Testis (tissue), 3 donors: ENCODE data around the gene PCBP2. TPM values are rescaled to one million over a fixed set of nuclear protein-coding genes. Genes with fewer than 3 reads are reported as not detected.

Source experiments
- DNase-seq: peaks from one replicate; pipeline ENCODE4 v3.0.0-alpha.2; 2019
- H3K27ac ChIP-seq, 2 donors: fragments of 200-600 bp; sonication (generic); one replicate each; pipeline ENCODE4 v1.5.1; 2019
- H3K27me3 ChIP-seq: fragments of 200-600 bp; sonication (generic); one replicate; pipeline ENCODE4 v1.5.1; 2019
- H3K36me3 ChIP-seq: fragments of 200-600 bp; sonication (generic); one replicate; pipeline ENCODE4 v1.5.1; 2017; ENCODE audit warnings: low read depth; ENCODE audit errors: missing control alignments
- H3K4me1 ChIP-seq: fragments of 200-600 bp; sonication (generic); one replicate; pipeline ENCODE4 v1.5.1; 2019
- H3K4me3 ChIP-seq, 2 donors: fragments of 200-600 bp; sonication (generic); one replicate each; pipeline ENCODE4 v1.5.1; 2017 to 2019
- H3K9me3 ChIP-seq: fragments of 200-600 bp; sonication (generic); one replicate; pipeline ENCODE4 v1.5.1; 2017
- CTCF ChIP-seq, 3 experiments: fragments of 450-650 bp in 2 of 3; fragments of 200-600 bp in 1 of 3; sonication (generic) in 1 of 3; IDR thresholded peaks; one replicate each; pipeline ENCODE4 v1.5.1; 2016 to 2019; ENCODE audit warnings: antibody characterized with exemption in 3 of 3, mild to moderate bottlenecking in 2 of 3, moderate library complexity in 1 of 3
- POLR2A ChIP-seq: fragments of 450-650 bp; IDR thresholded peaks from one replicate; pipeline ENCODE4 v1.6.1; 2017; ENCODE audit warnings: antibody characterized with exemption, mild to moderate bottlenecking, moderate library complexity
- WGBS, 2 donors: methylation state at CpG; one replicate each; pipeline ENCODE4 v1.1.5; 2018; 5-methylcytosine and 5-hydroxymethylcytosine counted together
- intact Hi-C: fragments of 100-400 bp; cut with DNase I; formaldehyde crosslinking; loops from one replicate; pipeline ENCODE4 v1.15.1; 2023; ENCODE audit warnings: low total_unique reads
- polyA plus RNA-seq: library from polyadenylated mRNA; stranded (reverse); fragments of 350-450 nt; fragmentation: Illumina TruSeq; extraction: RNeasy Lipid Tissue Mini Kit (QIAGEN cat#74804); gene quantifications from one replicate; pipeline ENCODE4 v1.2.3, GENCODE V29; 2014; ENCODE audit warnings: low read depth, low replicate concordance; ENCODE audit not compliant: insufficient read depth
- total RNA-seq, 2 donors: library from RNA; depleted of rRNA; stranded (reverse); fragments of >200 nt; gene quantifications; one replicate each; pipeline ENCODE4 v1.2.3, GENCODE V29; 2016

The PCBP2 gene
- total and polyA plus RNA-seq, 3 donors from 2014 or later = 553 to 1,065 (median 632) TPM

GRCh38 chr12:53513712-53514410 is 62.0 kb downstream of the PCBP2 start:
- Histone ChIP-seq H3K36me3 (no peaks in the 10 kb centered on the region), H3K27ac (no peak overlapping the region), H3K4me1 (no peaks in the 10 kb centered on the region), H3K4me3 (no peak overlapping the region), H3K9me3 (no peaks in the 10 kb centered on the region), H3K27me3 (no peaks in the 10 kb centered on the region)
- intact Hi-C loops = no loop called here
- 77 to 80% methylated on average over 6 of the region's 6 CpGs for WGBS, 2 donors
- DNase-seq = no peak
- no peak for TF ChIP-seq CTCF (IDR thresholded peaks at IDR 0.05)
- TF ChIP-seq POLR2A = no peak

- H3K4me3 ChIP-seq = no peak overlapping the region
- H3K27me3 ChIP-seq = no peaks in the 10 kb centered on the region
- no peaks in the 10 kb centered on the region for H3K9me3 ChIP-seq
- no peak overlapping the region for H3K27ac ChIP-seq
- H3K36me3 ChIP-seq = no peaks in the 10 kb centered on the region
- 78 to 81% methylated on average over 6 of the region's 6 CpGs for WGBS, 2 donors
- TF ChIP-seq CTCF (IDR thresholded peaks at IDR 0.05) = no peak
- no peak for TF ChIP-seq POLR2A
- no peaks in the 10 kb centered on the region for H3K4me1 ChIP-seq
- intact Hi-C loops = no loop called here
- DNase-seq = no peak
These were observed 62.9 kb downstream of the PCBP2 start for GRCh38 chr12:53514628-53515290.

GRCh38 chr12:53515291-53515680 is 63.4 kb downstream of the PCBP2 start:
- Histone ChIP-seq H3K4me3 (no peak overlapping the region), H3K9me3 (no peaks in the 10 kb centered on the region), H3K27ac (no peak overlapping the region), H3K27me3 (no peaks in the 10 kb centered on the region), H3K36me3 (no peaks in the 10 kb centered on the region), H3K4me1 (no peaks in the 10 kb centered on the region)
- intact Hi-C loops = no loop called here
- no peak for TF ChIP-seq CTCF (IDR thresholded peaks at IDR 0.05)
- no peak for TF ChIP-seq POLR2A
- WGBS, 2 donors = 70 to 81% methylated on average over 2 of the region's 2 CpGs
- DNase-seq = no peak

- TF ChIP-seq CTCF (IDR thresholded peaks at IDR 0.05) (no peak), POLR2A (no peak)
- H3K4me3 ChIP-seq = no peak overlapping the region
- intact Hi-C loops = no loop called here
- H3K27ac ChIP-seq = no peak overlapping the region
- WGBS, 2 donors = 85 to 88% methylated on average over 8 to 13 of the region's 13 CpGs
- no peaks in the 10 kb centered on the region for H3K9me3 ChIP-seq
- no peaks in the 10 kb centered on the region for H3K27me3 ChIP-seq
- no peaks in the 10 kb centered on the region for H3K36me3 ChIP-seq
- no peaks in the 10 kb centered on the region for H3K4me1 ChIP-seq
- DNase-seq = no peak
These were observed 65.0 kb downstream of the PCBP2 start for GRCh38 chr12:53516758-53517455.
